ENCODE data around the gene XRN2.

GRCh38 chr20:21373436-21373835 is 70.3 kb downstream of the XRN2 start:
- TF ChIP-seq CTCF (IDR thresholded peaks at IDR 0.05) (no peak), POLR2A (IDR thresholded peaks at IDR 0.05) (no peak), EP300 (IDR thresholded peaks at IDR 0.05) (no peak)

Data from stomach (tissue), 4 donors.